Measurements from ENCODE around the gene KIF23. TPM values are rescaled to one million over a fixed set of nuclear protein-coding genes. Genes with fewer than 3 reads are reported as not detected.

The KIF23 gene
- polyA plus RNA-seq, 1 experiment = 33.9 TPM

DNA sequence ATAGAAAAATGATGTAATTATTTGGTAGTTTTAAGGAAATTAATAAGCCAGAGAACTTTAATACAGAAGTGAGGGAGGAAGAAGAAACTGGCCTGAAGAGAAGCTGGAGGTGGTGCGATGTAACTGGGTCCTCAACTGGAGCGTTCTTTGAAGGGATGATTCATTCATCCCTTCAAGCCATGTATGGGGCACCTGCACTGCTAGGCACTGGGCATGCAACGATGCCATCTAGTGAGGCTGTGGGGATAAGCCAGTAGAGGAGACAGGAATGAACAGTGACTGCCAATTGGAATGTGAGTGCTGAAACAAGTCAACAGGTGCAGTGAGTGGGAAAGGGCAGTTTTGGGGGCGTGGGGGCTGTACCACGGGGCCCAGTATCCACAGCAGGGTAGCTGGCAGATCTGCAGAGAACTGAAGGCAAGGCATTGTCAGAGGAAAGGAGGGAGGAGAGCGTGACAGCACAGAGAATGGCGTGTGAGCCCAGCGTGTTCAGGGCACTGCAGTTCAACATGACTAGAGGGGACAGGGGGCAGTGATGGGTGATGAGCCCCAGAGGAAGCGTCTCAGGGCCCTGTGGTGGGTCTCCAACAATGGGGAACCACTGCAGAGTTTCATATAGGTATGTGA lies 3.8 kb upstream of the KIF23 start:
- TF ChIP-seq, protein P1, sequence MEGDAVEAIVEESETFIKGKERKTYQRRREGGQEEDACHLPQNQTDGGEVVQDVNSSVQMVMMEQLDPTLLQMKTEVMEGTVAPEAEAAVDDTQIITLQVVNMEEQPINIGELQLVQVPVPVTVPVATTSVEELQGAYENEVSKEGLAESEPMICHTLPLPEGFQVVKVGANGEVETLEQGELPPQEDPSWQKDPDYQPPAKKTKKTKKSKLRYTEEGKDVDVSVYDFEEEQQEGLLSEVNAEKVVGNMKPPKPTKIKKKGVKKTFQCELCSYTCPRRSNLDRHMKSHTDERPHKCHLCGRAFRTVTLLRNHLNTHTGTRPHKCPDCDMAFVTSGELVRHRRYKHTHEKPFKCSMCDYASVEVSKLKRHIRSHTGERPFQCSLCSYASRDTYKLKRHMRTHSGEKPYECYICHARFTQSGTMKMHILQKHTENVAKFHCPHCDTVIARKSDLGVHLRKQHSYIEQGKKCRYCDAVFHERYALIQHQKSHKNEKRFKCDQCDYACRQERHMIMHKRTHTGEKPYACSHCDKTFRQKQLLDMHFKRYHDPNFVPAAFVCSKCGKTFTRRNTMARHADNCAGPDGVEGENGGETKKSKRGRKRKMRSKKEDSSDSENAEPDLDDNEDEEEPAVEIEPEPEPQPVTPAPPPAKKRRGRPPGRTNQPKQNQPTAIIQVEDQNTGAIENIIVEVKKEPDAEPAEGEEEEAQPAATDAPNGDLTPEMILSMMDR (IDR thresholded peaks at IDR 0.05; ENCODE audit: insufficient read depth, low read depth, low read length) = peak; percentile 34; the same call in 1 of the 2 replicates
- no peak for DNase-seq (ENCODE audit: low read depth)
- Histone ChIP-seq H3K36me3 (ENCODE audit: control insufficient read depth, insufficient read depth, low read length) (no peaks in the 10 kb centered on the region; the same call in none of the 2 replicates), H3K27me3 (ENCODE audit: control insufficient read depth, insufficient read depth, low read length) (no peaks in the 10 kb centered on the region), H3K4me3 (ENCODE audit: low read depth, low read length) (no peak overlapping the region)
- POLR2A ChIA-PET = no interaction called here
- CTCF ChIA-PET = interaction anchor here (1.1 to 1.9 kb wide), 2 partner anchors 16 to 351 kb away, joined by 4 to 11 read pairs; no protein-coding TSS in a partner anchor

DNA sequence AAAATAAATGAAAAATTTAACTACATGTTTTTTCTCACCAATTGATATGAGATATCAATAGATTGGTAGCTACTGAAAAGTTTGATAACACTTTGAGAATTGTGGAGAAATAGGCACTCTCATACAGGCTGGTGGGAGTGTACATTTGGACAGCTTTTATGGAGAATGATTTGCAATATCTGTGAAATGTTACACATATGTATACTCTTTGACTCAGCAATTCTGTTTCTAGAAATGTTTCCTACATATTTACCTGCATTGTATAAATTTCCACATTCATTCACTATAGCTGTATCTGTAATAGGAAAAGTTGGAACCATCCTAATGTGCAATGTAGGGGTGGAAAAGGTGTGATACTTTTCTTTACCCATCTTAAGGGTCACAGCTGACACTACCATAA lies 1.9 kb upstream of the KIF23 start:
- no peak overlapping the region for H3K4me3 ChIP-seq (ENCODE audit: low read depth, low read length)
- TF ChIP-seq, protein P1 (IDR thresholded peaks at IDR 0.05; ENCODE audit: insufficient read depth, low read depth, low read length) = no peak
- ChIA-PET POLR2A (interaction anchor here (1.0 kb wide), 1 partner anchor 8 kb away, joined by 3 read pairs; no protein-coding TSS in a partner anchor), CTCF (interaction anchor here (1.9 to 2.5 kb wide), 2 partner anchors 18 to 50 kb away, joined by 8 to 11 read pairs; no protein-coding TSS in a partner anchor)
- DNase-seq (ENCODE audit: low read depth) = no peak
- no peaks in the 10 kb centered on the region; the same call in none of the 2 replicates for H3K36me3 ChIP-seq (ENCODE audit: control insufficient read depth, insufficient read depth, low read length)
- no peaks in the 10 kb centered on the region for H3K27me3 ChIP-seq (ENCODE audit: control insufficient read depth, insufficient read depth, low read length)

DNA sequence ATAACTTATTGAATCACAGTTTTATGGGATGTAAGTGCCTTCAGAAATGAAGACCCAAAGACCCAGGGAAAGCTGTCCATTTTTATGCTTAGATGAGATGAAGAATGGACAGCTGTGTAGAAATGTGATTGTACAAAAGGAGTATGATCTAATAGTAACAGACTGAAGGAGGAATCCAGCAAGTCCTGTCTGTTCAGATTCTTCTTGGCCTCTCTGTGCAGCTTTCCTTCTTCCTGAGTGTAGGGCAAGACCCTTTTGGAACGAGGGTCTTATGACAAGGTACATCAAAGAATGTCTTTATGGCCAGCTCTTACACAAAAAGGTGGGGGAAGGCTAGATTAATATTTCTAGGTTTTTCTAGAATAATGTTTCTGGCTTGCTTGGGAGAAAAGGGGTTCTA lies 1.4 kb upstream of the KIF23 start:
- H3K4me3 ChIP-seq (ENCODE audit: low read depth, low read length) = no peak overlapping the region
- DNase-seq (ENCODE audit: low read depth) = no peak
- no peaks in the 10 kb centered on the region for H3K27me3 ChIP-seq (ENCODE audit: control insufficient read depth, insufficient read depth, low read length)
- TF ChIP-seq, protein P1 (IDR thresholded peaks at IDR 0.05; ENCODE audit: insufficient read depth, low read depth, low read length) = no peak
- CTCF ChIA-PET = interaction anchor here (2.5 kb wide), 1 partner anchor 50 kb away, joined by 8 read pairs; no protein-coding TSS in a partner anchor
- POLR2A ChIA-PET = interaction anchor here (1.0 kb wide), 1 partner anchor 9 kb away, joined by 3 read pairs; no protein-coding TSS in a partner anchor
- no peaks in the 10 kb centered on the region; the same call in none of the 2 replicates for H3K36me3 ChIP-seq (ENCODE audit: control insufficient read depth, insufficient read depth, low read length)

DNA sequence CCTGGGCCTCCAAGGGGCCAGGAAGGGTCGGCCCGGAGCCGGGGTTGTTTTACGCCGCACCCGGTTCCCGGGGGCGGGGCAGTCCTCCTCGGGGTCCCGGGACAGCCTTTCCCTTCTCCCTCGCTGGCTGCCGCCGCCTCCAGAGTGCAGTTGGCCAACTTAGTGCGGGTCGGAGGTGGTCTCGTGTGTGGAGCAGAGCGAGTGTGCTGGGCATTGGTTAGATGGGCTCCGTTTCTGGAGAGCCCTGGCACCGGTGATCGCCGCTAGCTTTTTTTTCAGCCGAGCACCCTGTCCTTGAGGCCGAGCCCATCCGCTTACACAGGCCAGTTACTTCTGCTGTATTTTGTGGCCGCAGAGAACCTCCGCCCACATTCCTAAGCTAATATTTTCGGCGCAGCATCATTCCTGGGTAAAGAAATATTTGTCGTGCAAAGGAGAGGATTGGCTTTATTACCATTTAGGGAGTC lies 585 bp downstream of the KIF23 start:
- Histone ChIP-seq H3K36me3 (ENCODE audit: control insufficient read depth, insufficient read depth, low read length) (no peaks in the 10 kb centered on the region), H3K27me3 (ENCODE audit: control insufficient read depth, insufficient read depth, low read length) (no peaks in the 10 kb centered on the region), H3K4me3 (ENCODE audit: low read depth, low read length) (peak overlapping the region; percentile 72)
- TF ChIP-seq, protein P1 (IDR thresholded peaks at IDR 0.05; ENCODE audit: insufficient read depth, low read depth, low read length) = no peak
- peak; percentile 71 for DNase-seq (ENCODE audit: low read depth)
- POLR2A ChIA-PET = interaction anchor here (0.6 to 1.4 kb wide), 5 partner anchors 11 to 48 kb away, joined by 3 to 13 read pairs (median 6); partner anchors contain the start of gene RPLP1
- CTCF ChIA-PET = interaction anchor here (0.6 to 1.3 kb wide), 3 partner anchors 20 to 54 kb away, joined by 4 to 5 read pairs (median 5); no protein-coding TSS in a partner anchor

DNA sequence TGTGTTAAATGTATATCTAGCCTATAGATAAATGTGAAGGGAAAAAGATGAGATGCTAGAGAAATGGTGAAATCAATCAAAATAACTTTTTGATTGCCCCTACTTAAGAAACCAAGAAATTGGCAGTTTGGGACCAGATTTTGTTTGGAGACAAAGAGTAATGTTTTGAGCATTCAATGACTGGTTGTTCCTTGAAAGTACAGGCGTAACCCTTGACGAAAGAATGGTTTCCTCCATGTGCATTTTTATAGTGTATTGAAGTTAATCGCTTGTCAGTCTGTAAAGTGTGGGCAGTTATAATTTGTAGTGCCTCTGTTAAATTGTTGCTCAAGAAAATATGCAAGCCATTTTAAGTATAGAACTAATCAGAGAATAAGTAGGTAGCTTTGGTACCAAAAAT lies 1.2 kb downstream of the KIF23 start:
- CTCF ChIA-PET = interaction anchor here (0.6 to 1.0 kb wide), 3 partner anchors 47 to 179 kb away, joined by 3 to 5 read pairs (median 4); no protein-coding TSS in a partner anchor
- H3K36me3 ChIP-seq (ENCODE audit: control insufficient read depth, insufficient read depth, low read length) = no peaks in the 10 kb centered on the region
- TF ChIP-seq, protein P1 (IDR thresholded peaks at IDR 0.05; ENCODE audit: insufficient read depth, low read depth, low read length) = no peak

More for the DNA sequence above, 1.2 kb downstream of the KIF23 start:
- POLR2A ChIA-PET = interaction anchor here (0.6 to 1.4 kb wide), 3 partner anchors 25 to 48 kb away, joined by 3 to 13 read pairs (median 6); partner anchors contain the start of gene RPLP1
- H3K4me3 ChIP-seq (ENCODE audit: low read depth, low read length) = peak overlapping the region; percentile 72
- H3K27me3 ChIP-seq (ENCODE audit: control insufficient read depth, insufficient read depth, low read length) = no peaks in the 10 kb centered on the region
- DNase-seq (ENCODE audit: low read depth) = no peak
